NCI-H2196 (cell line): ENCODE results near the gene LINGO4.

Source experiments
- DNase-seq: peaks from one replicate; lab custom pipeline; 2025; ENCODE audit not compliant: unreplicated experiment; lab: John Stamatoyannopoulos, UW

Gene LINGO4

GRCh38 chr1:151833172-151833900 lies 28.1 kb upstream of the LINGO4 start:
- no peak for DNase-seq

- peak; percentile 98 for DNase-seq
These were observed 27.2 kb upstream of the LINGO4 start for GRCh38 chr1:151832318-151832980.

GRCh38 chr1:151831605-151832004 lies 26.4 kb upstream of the LINGO4 start, which contains the start of gene RORC:
TSS of gene RORC (minus strand) at chr1:151831802. CDS start at chr1:151831764, 38 bp downstream.
- DNase-seq: peak; percentile 68

- DNase-seq: no peak
These were observed 26.0 kb upstream of the LINGO4 start for GRCh38 chr1:151831256-151831591.

- DNase-seq: no peak
These were observed 24.8 kb upstream of the LINGO4 start for GRCh38 chr1:151830055-151830454.

- no peak for DNase-seq
These were observed 24.3 kb upstream of the LINGO4 start for GRCh38 chr1:151829352-151830046.

GRCh38 chr1:151828921-151829320 lies 23.7 kb upstream of the LINGO4 start:
- DNase-seq: no peak

- DNase-seq: no peak
These were observed 22.6 kb upstream of the LINGO4 start for GRCh38 chr1:151827853-151828252.

GRCh38 chr1:151825751-151826660 lies 20.8 kb upstream of the LINGO4 start:
- no peak for DNase-seq

- DNase-seq: no peak
These were observed 20.0 kb upstream of the LINGO4 start for GRCh38 chr1:151825204-151825603.

GRCh38 chr1:151823175-151823574 lies 18.0 kb upstream of the LINGO4 start:
- no peak for DNase-seq

- DNase-seq: no peak
These were observed 17.2 kb upstream of the LINGO4 start for GRCh38 chr1:151822404-151822803.

GRCh38 chr1:151820940-151821339 lies 15.7 kb upstream of the LINGO4 start:
- DNase-seq: peak; percentile 82

GRCh38 chr1:151819976-151820623 lies 14.9 kb upstream of the LINGO4 start:
- DNase-seq: peak; percentile 35

GRCh38 chr1:151819227-151819835 lies 14.1 kb upstream of the LINGO4 start:
- DNase-seq: no peak

- no peak for DNase-seq
These were observed 12.1 kb upstream of the LINGO4 start for GRCh38 chr1:151817353-151817730.

- no peak for DNase-seq
These were observed 11.5 kb upstream of the LINGO4 start for GRCh38 chr1:151816548-151817352.

GRCh38 chr1:151815716-151816327 lies 10.6 kb upstream of the LINGO4 start:
- no peak for DNase-seq
